HepG2 (cell line): ENCODE results near the gene KAT7. TPM values are rescaled to one million over a fixed set of nuclear protein-coding genes. Genes with fewer than 3 reads are reported as not detected.

Experiments
- BCL3 ChIP-seq: sonication (generic); formaldehyde crosslinking; IDR thresholded peaks from 2 replicates; pipeline ENCODE4 v1.5.1; 2020; ENCODE audit warnings: mild to moderate bottlenecking, missing genetic modification reagents, moderate library complexity
- CEBPZ ChIP-seq: IDR thresholded peaks from 2 replicates; pipeline ENCODE4 v1.6.1; 2012; ENCODE audit warnings: low read length, improper control_type of control experiment
- ELF4 ChIP-seq: sonication (generic); formaldehyde crosslinking; IDR thresholded peaks from 2 replicates; pipeline ENCODE4 v1.5.0; 2020; ENCODE audit warnings: missing genetic modification reagents, mild to moderate bottlenecking, moderate library complexity, borderline replicate concordance
- FOXO4 ChIP-seq: sonication (generic); formaldehyde crosslinking; conservative IDR thresholded peaks from 2 replicates; pipeline ENCODE4 v1.8.1; 2023; ENCODE audit warnings: missing genetic modification reagents
- GMEB1 ChIP-seq: sonication (generic); formaldehyde crosslinking; IDR thresholded peaks from 2 replicates; pipeline ENCODE4 v1.5.1; 2020; ENCODE audit warnings: missing genetic modification reagents, mild to moderate bottlenecking, borderline replicate concordance
- HOXA7 ChIP-seq: sonication (generic); formaldehyde crosslinking; IDR thresholded peaks from 2 replicates; pipeline ENCODE4 v1.8.1; 2022; ENCODE audit warnings: mild to moderate bottlenecking, missing genetic modification reagents, moderate library complexity
- JUN ChIP-seq: sonication (generic); formaldehyde crosslinking; IDR thresholded peaks from 2 replicates; pipeline ENCODE4 v1.4.0; 2020; ENCODE audit warnings: mild to moderate bottlenecking, missing genetic modification reagents
- KDM3A ChIP-seq: IDR thresholded peaks from 2 replicates; pipeline ENCODE4 v1.6.1; 2018; ENCODE audit warnings: low read depth, missing compliant biosample characterization
- KLF9 ChIP-seq: IDR thresholded peaks from 2 replicates; pipeline ENCODE4 v1.6.1; 2016; ENCODE audit warnings: low read depth
- PLSCR1 ChIP-seq: sonication (generic); formaldehyde crosslinking; IDR thresholded peaks from 2 replicates; pipeline ENCODE4 v1.5.0; 2020; ENCODE audit warnings: missing genetic modification reagents, mild to moderate bottlenecking, borderline replicate concordance
- PTBP1 ChIP-seq: fragments of 200-400 bp; formaldehyde crosslinking; IDR thresholded peaks from 2 replicates; pipeline ENCODE4 v1.6.1; 2018; ENCODE audit warnings: low read length, low read depth; ENCODE audit not compliant: poor library complexity, severe bottlenecking
- RFX3 ChIP-seq: IDR thresholded peaks from 2 replicates; pipeline ENCODE4 v1.6.1; 2016; ENCODE audit warnings: missing biosample characterization, missing genetic modification reagents
- STAT5B ChIP-seq: sonication (generic); formaldehyde crosslinking; IDR thresholded peaks from 2 replicates; pipeline ENCODE4 v1.4.0; 2020; ENCODE audit warnings: missing genetic modification reagents
- TBL1XR1 ChIP-seq: fragments of 150-350 bp; IDR thresholded peaks from 2 replicates; pipeline ENCODE4 v1.6.1; 2014; ENCODE audit warnings: borderline replicate concordance, low read length; ENCODE audit not compliant: partially characterized antibody
- TERF1 ChIP-seq: sonication (generic); formaldehyde crosslinking; IDR thresholded peaks from 2 replicates; pipeline ENCODE4 v1.8.0; 2022; ENCODE audit warnings: mild to moderate bottlenecking, missing genetic modification reagents, moderate library complexity
- TGIF2 ChIP-seq: IDR thresholded peaks from 2 replicates; pipeline ENCODE4 v1.6.1; 2016; ENCODE audit warnings: control low read depth, missing compliant biosample characterization
- ZNF180 ChIP-seq: sonication (generic); formaldehyde crosslinking; IDR thresholded peaks from 2 replicates; pipeline ENCODE4 v1.4.0; 2020; ENCODE audit warnings: low read depth, missing genetic modification reagents, borderline replicate concordance
- ZNF605 ChIP-seq: sonication (generic); formaldehyde crosslinking; IDR thresholded peaks from 2 replicates; pipeline ENCODE4 v1.8.0; 2022; ENCODE audit warnings: mild to moderate bottlenecking, missing genetic modification reagents
- ZNF878 ChIP-seq: sonication (generic); formaldehyde crosslinking; IDR thresholded peaks from 2 replicates; pipeline ENCODE4 v1.8.1; 2023; ENCODE audit warnings: mild to moderate bottlenecking, missing genetic modification reagents, moderate library complexity
- polyA plus RNA-seq, 8 experiments: library from polyadenylated mRNA; depleted of rRNA in 3 of 8; stranded (reverse) in 7 of 8; unstranded in 1 of 8; fragments of >200 nt; fragmentation: Illumina TruSeq in 4 of 8; extraction: Trizol in 4 of 8; gene quantifications; 2 replicates each; pipeline versions ENCODE4 v1.2.1 to v1.2.3, GENCODE V29; 2011 to 2016; ENCODE audit warnings: low read depth in 4 of 8, missing spikeins in 1 of 8, mixed read lengths in 1 of 8; ENCODE audit not compliant: insufficient read depth in 1 of 8
- total RNA-seq, 5 experiments: library from RNA; depleted of rRNA; stranded (reverse); fragments of >200 nt; fragmentation: Illumina TruSeq; extraction: Trizol; gene quantifications; 2 replicates each; pipeline ENCODE4 v1.2.3, GENCODE V29; 2016; ENCODE audit warnings: low read depth in 1 of 5

KAT7 gene
- total and polyA plus RNA-seq, 2 of the 13 experiments (the other 11 are each of a cell fraction or from before 2014, with no cell fraction given) = 21.2 to 39.2 TPM

- TF ChIP-seq TERF1 (CRISPR knock-in tag) (no peak), ZNF180 (CRISPR knock-in tag) (no peak), TBL1XR1 (no peak), HOXA7 (no peak), KLF9 (CRISPR knock-in tag) (no peak), ZNF878 (CRISPR knock-in tag) (no peak), BCL3 (CRISPR knock-in tag) (no peak), ZNF605 (CRISPR knock-in tag) (peak; percentile 31; the same call in 1 of the 2 replicates), STAT5B (CRISPR knock-in tag) (no peak), CEBPZ (no peak), FOXO4 (CRISPR knock-in tag) (0 out of 2 replicates have a peak, but pooled peaks have one; percentile 88), TGIF2 (CRISPR knock-in tag) (no peak), PLSCR1 (CRISPR knock-in tag) (no peak), JUN (CRISPR knock-in tag) (no peak), ELF4 (CRISPR knock-in tag) (no peak), RFX3 (CRISPR knock-in tag) (no peak), KDM3A (CRISPR knock-in tag) (peak; percentile 76; the same call in 1 of the 2 replicates), GMEB1 (CRISPR knock-in tag) (no peak), PTBP1 (no peak)
These were observed 63.2 kb downstream of the KAT7 start (continued) for GRCh38 chr17:49851387-49852291.
